Articular chondrocyte of knee joint (primary cell): ENCODE measurements around the gene OARD1. TPM values are rescaled to one million over a fixed set of nuclear protein-coding genes. Genes with fewer than 3 reads are reported as not detected.

Source experiments
- total RNA-seq: library from RNA; depleted of rRNA; stranded (reverse); fragments of >200 nt; gene quantifications from 2 replicates; pipeline ENCODE4 v1.2.3, GENCODE V29; 2012

The OARD1 gene, protein sequence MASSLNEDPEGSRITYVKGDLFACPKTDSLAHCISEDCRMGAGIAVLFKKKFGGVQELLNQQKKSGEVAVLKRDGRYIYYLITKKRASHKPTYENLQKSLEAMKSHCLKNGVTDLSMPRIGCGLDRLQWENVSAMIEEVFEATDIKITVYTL
- 11.4 and 11.9 TPM in 2 replicates for total RNA-seq

DNA sequence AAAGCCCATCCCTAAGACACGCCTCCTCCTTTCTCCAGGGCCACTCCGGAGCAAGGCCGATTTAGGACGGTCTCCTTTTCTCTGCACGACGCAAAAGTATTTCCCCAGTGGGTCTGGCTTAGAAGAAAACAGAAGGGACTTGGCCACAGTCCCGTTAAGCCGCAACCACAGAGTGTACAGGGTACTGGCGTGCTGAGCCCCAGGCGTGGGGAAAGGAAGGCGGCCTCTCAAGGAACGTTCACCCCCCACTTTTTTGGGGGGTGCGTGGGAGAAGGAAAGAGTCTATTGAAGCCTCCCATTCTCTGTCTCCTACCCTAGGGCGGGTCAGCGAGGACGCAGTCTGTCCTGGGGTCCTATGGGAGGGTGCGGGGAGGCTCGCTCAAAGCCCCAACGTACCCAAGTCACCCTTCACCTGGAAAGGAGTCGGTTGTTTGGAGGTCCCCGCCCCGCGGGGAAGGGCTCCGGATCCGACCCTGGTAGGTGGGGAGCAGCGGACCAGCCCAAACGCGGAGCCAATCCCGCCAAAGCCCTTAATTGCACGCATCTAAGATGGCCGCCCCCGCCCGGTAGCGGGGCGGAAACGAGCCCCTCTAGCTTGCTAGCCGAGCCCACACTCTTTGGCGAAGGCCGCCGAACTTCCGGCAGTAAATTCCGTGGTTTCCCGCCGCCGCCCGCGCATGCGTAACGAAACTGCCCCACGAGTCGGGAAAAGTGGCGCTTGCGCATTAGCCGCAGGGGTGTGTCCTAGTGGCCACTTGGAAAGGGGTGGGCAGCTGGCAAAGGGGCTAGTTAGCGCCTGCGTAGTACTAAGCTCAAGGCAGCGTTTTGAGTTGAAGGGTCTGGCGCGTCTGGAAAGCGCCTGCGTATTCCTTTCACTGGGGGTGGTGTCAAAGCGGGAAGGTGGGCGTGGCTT, at the start of gene OARD1:
OARD1 (minus strand) TSS at position 434 of the 913 bp plus-strand sequence. CDS start 722 bp downstream, outside the sequence.

DNA sequence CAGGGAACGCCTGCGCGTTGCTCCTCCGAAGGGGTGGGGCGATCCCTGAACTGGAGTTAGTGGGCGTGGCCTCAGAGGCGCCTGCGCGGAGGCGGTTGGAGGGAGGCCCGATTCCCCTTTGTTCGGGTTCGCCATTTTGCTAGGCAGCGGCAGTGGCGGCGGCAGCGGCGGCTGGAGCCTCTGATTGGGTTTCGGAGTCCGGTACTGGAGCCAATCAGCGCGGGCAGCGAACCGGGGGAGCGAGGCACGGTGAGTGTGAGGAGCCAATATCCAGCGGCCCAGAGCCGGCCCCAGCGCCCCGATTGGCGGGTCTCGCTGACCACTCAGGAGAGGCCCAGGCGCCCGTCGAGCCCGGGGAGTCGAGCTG, 663 bp upstream of the OARD1 start, which contains the start of gene NFYA:
NFYA (plus strand) TSS at position 139 of the 367 bp plus-strand sequence. CDS start 6,116 bp downstream, outside the sequence.

DNA sequence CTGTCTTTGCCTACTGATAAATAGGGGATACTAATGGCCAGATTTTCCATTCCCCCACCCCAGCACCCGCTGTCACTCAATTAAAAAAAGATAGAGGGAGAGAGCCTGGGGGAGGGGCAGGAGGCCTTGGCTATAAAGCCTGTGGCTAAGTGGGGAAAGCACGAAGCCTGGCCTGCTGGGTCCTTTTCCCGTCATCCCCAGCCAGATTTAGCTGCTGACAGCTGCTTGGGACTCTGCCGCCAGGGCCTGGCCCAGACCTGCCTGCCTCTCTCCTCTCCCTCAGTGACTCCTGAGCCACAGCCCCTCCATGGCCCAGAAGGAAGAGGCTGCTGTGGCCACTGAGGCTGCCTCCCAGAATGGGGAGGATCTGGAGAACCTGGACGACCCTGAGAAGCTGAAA, 19.1 kb downstream of the OARD1 start, which contains the start of gene APOBEC2:
APOBEC2 (plus strand) TSS at position 162 of the 400 bp plus-strand sequence; CDS start at position 308, 146 bp downstream.

DNA sequence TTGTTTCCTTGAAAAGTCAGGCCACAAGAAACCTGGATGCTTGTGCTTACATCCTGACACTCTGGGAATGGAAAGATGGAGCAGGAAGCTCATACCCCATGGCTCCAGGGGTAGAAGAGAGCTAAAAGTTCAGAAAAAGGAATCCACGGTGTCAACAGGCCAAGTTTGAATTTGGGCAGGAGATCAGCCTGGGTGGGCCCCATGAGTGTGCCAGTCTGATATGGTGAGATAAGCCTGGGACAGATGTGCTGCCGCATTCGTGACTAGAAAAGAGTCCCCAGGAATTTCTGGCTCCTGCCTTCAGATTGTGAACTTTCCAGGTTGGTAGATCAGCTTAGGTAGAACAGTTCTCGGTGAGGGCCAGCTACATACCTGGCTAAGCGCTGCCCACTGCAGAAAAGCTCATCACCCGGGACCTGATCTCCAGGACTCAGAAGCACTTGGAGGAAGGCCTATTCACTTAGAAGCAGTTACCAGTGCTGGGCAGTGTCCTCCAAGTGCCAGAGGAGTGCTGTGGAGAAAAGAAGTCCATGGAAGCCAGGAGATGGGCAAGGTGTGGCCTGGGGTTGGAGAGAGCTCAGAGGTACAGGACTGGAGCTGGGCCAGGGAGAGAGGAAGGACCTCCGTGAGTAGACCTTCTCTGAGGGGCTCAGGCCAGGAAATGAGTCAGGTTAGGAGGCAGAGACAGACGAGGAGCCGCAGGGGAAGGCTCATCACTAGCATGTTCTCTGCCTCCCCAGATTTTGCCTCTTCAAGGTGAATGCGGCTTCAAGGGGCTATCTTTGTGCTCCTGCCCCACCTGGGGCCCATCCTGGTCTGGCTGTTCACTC, 29.7 kb downstream of the OARD1 start, which contains the start of gene TSPO2:
TSPO2 (plus strand) TSS at position 242 of the 830 bp plus-strand sequence; CDS start at position 761, 519 bp downstream.

DNA sequence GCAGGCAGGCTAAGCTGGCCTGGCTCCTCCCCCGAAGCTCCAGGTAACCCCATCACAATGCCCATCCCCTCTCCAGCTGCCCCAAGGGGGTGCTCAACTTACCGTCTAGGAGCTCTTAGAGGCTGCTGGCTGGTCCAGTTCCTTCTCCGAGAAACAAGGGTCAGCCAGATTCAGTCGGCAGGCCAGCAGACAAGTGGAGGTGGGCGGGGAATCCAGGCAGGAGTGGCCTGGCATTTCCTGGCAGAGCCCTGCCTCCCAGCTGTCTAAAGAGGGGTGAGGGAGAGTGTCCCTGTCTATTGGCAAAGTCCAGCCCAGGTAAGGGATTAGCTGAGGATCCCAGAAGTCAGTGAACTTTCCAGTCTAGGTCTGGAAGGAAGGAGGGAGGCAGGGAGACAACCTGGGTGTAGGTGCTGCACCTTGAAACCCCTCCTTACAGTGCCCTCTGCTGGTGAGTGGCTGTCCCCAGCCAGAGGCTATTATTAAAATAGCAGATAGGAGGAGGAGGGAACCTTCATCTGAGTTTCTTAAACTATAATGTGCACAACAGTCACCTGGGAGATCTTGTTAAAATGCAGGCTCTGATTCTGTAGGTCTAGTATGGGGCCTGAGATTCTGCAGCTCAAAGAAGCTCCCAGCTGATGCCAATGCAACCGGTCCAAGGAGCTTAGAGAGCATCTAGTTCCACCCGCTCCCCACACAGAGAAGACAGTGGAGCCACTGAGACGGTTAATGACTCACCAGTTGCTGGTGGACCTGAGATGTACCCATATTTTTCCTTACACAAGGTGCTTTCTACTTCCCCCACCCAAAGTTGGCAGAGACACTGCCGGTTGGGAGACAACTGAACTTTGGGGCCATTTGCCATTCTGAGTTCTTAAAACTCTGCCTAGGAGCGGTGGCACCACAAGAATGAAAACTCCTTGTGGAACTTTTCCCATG, 32.8 kb downstream of the OARD1 start, which contains the start of gene UNC5CL:
UNC5CL (minus strand) TSS at position 162 of the 939 bp plus-strand sequence. CDS start 4,147 bp downstream, outside the sequence.

Other genes with a start within 250 kb of the OARD1 start
- gene UNC5CL, start 33.1 kb downstream of the OARD1 start, total RNA-seq: 0.11 and 0.26 TPM in 2 replicates
- not detected in 2 replicates for gene TSPO2, start 29.9 kb downstream of the OARD1 start, total RNA-seq
- gene APOBEC2, start 19.2 kb downstream of the OARD1 start, total RNA-seq: not detected in 2 replicates
- 12.3 and 14.5 TPM in 2 replicates for gene NFYA, start 618 bp upstream of the OARD1 start, total RNA-seq
- gene TREML1, start 82.0 kb upstream of the OARD1 start, total RNA-seq: not detected in 2 replicates
- not detected in 2 replicates for gene TREM2, start 90.8 kb upstream of the OARD1 start, total RNA-seq
- under 0.01 TPM in 1 of 2 replicates, not detected in the other for gene TREML2, start 128.8 kb upstream of the OARD1 start, total RNA-seq
- under 0.01 TPM in 1 of 2 replicates, not detected in the other for gene TREML4, start 156.0 kb upstream of the OARD1 start, total RNA-seq
- gene TREM1, start 214.3 kb upstream of the OARD1 start, total RNA-seq: 0.13 and 0.65 TPM in 2 replicates